Neural progenitor cell (in vitro differentiated cells): ENCODE data around the gene RIT1.

Experiments used
- EZH2 ChIP-seq: fragments of 200-600 bp; sonication (generic); IDR thresholded peaks from 2 replicates; pipeline ENCODE4 v1.6.1; 2017; ENCODE audit warnings: antibody characterized with exemption, mild to moderate bottlenecking, moderate library complexity
- EZH2phosphoT487 ChIP-seq: fragments of 200-600 bp; sonication (generic); IDR thresholded peaks from 2 replicates; pipeline ENCODE4 v1.6.1; 2017; ENCODE audit warnings: antibody characterized with exemption
- TF ChIP-seq, protein P1 (sequence below): fragments of 200-600 bp; sonication (generic); IDR thresholded peaks from 2 replicates; pipeline ENCODE4 v1.5.1; 2017; ENCODE audit warnings: antibody characterized with exemption, mild to moderate bottlenecking

GRCh38 chr1:155858800-155859233, 52.3 kb downstream of the RIT1 start:
- TF ChIP-seq, protein P1, sequence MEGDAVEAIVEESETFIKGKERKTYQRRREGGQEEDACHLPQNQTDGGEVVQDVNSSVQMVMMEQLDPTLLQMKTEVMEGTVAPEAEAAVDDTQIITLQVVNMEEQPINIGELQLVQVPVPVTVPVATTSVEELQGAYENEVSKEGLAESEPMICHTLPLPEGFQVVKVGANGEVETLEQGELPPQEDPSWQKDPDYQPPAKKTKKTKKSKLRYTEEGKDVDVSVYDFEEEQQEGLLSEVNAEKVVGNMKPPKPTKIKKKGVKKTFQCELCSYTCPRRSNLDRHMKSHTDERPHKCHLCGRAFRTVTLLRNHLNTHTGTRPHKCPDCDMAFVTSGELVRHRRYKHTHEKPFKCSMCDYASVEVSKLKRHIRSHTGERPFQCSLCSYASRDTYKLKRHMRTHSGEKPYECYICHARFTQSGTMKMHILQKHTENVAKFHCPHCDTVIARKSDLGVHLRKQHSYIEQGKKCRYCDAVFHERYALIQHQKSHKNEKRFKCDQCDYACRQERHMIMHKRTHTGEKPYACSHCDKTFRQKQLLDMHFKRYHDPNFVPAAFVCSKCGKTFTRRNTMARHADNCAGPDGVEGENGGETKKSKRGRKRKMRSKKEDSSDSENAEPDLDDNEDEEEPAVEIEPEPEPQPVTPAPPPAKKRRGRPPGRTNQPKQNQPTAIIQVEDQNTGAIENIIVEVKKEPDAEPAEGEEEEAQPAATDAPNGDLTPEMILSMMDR, result no peak
- TF ChIP-seq EZH2 (no peak), EZH2phosphoT487 (no peak)
